A549 (cell line): ENCODE results near the gene CITED4. TPM values are rescaled to one million over a fixed set of nuclear protein-coding genes. Genes with fewer than 3 reads are reported as not detected.
"Not testable (repeated sequence)": the region's sequence is repeated elsewhere in the genome, so short reads cannot be mapped to it uniquely, and the experiment has no call there.

ENCODE experiments used
- ATAC-seq, 2 experiments: fragments of 200-7000 bp in 1 of 2; fragments of >200 bp in 1 of 2; cut with Nextera tagmentation in 1 of 2; cut with Tn5 transposase in 1 of 2; 3 replicates each; pipeline versions ENCODE4 v1.8.0 to v1.9.1; 2018 to 2020; ENCODE audit warnings: mild to moderate bottlenecking in 1 of 2, moderate library complexity in 1 of 2
- CTCF ChIA-PET: fragments of 300-600 bp; sonication (Branson Sonifier 250); formaldehyde crosslinking; extraction: SDS; loops from one replicate; lab custom pipeline; 2021; ENCODE audit warnings: antibody characterized with exemption, inconsistent platforms; lab: Yijun Ruan, JAX
- POLR2A ChIA-PET: fragments of 350-600 bp; formaldehyde crosslinking; extraction: SDS; loops from one replicate; lab custom pipeline; 2021; ENCODE audit warnings: antibody characterized with exemption, inconsistent platforms; lab: Yijun Ruan, JAX
- DNase-seq, 2 experiments: peaks; one replicate each; pipeline versions ENCODE4 v3.0.0 to v3.0.0-alpha.2; 2011 to 2016; ENCODE audit warnings: low read depth in 1 of 2, low spot score in 1 of 2
- FAIRE-seq: peaks from 2 replicates; lab custom pipeline; 2011; peaks lifted over from hg19 to GRCh38; lab: Jason Lieb, UNC
- H3K27ac ChIP-seq, 2 experiments: fragments of >200 bp; sonication (Bioruptor Twin); formaldehyde crosslinking; 3 replicates each; pipeline ENCODE4 v1.5.1; 2016 to 2017
- H3K4me1 ChIP-seq: fragments of >200 bp; sonication (Bioruptor Twin); formaldehyde crosslinking; 3 replicates; pipeline ENCODE4 v1.6.1; 2016
- H3K4me2 ChIP-seq: fragments of >200 bp; sonication (Bioruptor Twin); formaldehyde crosslinking; 3 replicates; pipeline ENCODE4 v1.6.1; 2016
- H3K4me3 ChIP-seq: fragments of >200 bp; sonication (Bioruptor Twin); formaldehyde crosslinking; 3 replicates; pipeline ENCODE4 v1.5.1; 2016
- H3K9me3 ChIP-seq: fragments of >200 bp; sonication (Bioruptor Twin); formaldehyde crosslinking; 3 replicates; pipeline ENCODE4 v1.6.1; 2016
- BCL3 ChIP-seq: fragments of >200 bp; sonication (Bioruptor Twin); formaldehyde crosslinking; IDR thresholded peaks from 3 replicates; pipeline ENCODE4 v1.6.1; 2016
- CBX2 ChIP-seq: fragments of 200-600 bp; sonication (generic); IDR thresholded peaks from 2 replicates; pipeline ENCODE4 v1.6.1; 2016; ENCODE audit warnings: low read depth, mild to moderate bottlenecking, borderline replicate concordance
- CEBPB ChIP-seq, 2 experiments: fragments of >200 bp in 1 of 2; sonication (Bioruptor Twin) in 1 of 2; formaldehyde crosslinking in 1 of 2; IDR thresholded peaks; 2 replicates each; pipeline ENCODE4 v1.6.1; 2012 to 2016
- EHF ChIP-seq: fragments of 250-450 bp; sonication (Bioruptor Pico); IDR thresholded peaks from 2 replicates; pipeline ENCODE4 v1.5.0; 2020; ENCODE audit warnings: mild to moderate bottlenecking
- ELK1 ChIP-seq: fragments of 150-350 bp; IDR thresholded peaks from 2 replicates; pipeline ENCODE4 v1.6.1; 2014; ENCODE audit warnings: low read depth, mild to moderate bottlenecking, low read length
- FOSB ChIP-seq: fragments of 250-450 bp; sonication (Bioruptor Pico); IDR thresholded peaks from 2 replicates; pipeline ENCODE4 v1.5.0; 2020; ENCODE audit warnings: mild to moderate bottlenecking, moderate library complexity
- HDAC2 ChIP-seq: fragments of 200-600 bp; sonication (generic); IDR thresholded peaks from 2 replicates; pipeline ENCODE4 v1.6.1; 2016
- HOXA7 ChIP-seq: fragments of 250-450 bp; sonication (Bioruptor Pico); IDR thresholded peaks from 2 replicates; pipeline ENCODE4 v1.5.0; 2020; ENCODE audit warnings: mild to moderate bottlenecking, moderate library complexity
- HOXB5 ChIP-seq: fragments of 250-450 bp; sonication (Bioruptor Pico); IDR thresholded peaks from 2 replicates; pipeline ENCODE4 v1.5.0; 2020; ENCODE audit warnings: mild to moderate bottlenecking, moderate library complexity
- JUNB ChIP-seq: fragments of >200 bp; sonication (Bioruptor Twin); formaldehyde crosslinking; IDR thresholded peaks from 2 replicates; pipeline ENCODE4 v1.6.1; 2016
- MAZ ChIP-seq: fragments of 150-350 bp; IDR thresholded peaks from 2 replicates; pipeline ENCODE4 v1.6.1; 2014; ENCODE audit warnings: antibody characterized with exemption, low read depth, low read length, borderline replicate concordance
- NFE2L2 ChIP-seq: fragments of 150-350 bp; conservative IDR thresholded peaks from 2 replicates; pipeline ENCODE4 v1.6.1; 2014; ENCODE audit warnings: low read length
- PBX3 ChIP-seq: IDR thresholded peaks from 2 replicates; pipeline ENCODE4 v1.6.1; 2012
- RFX5 ChIP-seq: fragments of 450-650 bp; IDR thresholded peaks from 2 replicates; pipeline ENCODE4 v1.7.1; 2014; ENCODE audit warnings: antibody characterized with exemption, mild to moderate bottlenecking, moderate library complexity
- TP53 ChIP-seq: fragments of 250-450 bp; sonication (Bioruptor Pico); IDR thresholded peaks from 2 replicates; pipeline ENCODE4 v1.5.0; 2021; ENCODE audit warnings: mild to moderate bottlenecking, moderate library complexity
- ZNF302 ChIP-seq: fragments of 250-450 bp; sonication (Bioruptor Pico); IDR thresholded peaks from 2 replicates; pipeline ENCODE4 v1.9.0; 2021; ENCODE audit warnings: inconsistent platforms, mild to moderate bottlenecking, moderate library complexity
- WGBS: methylation state at CpG from one replicate; pipeline ENCODE4 v1.1.6; 2017; ENCODE audit errors: missing lambda C conversion rate; 5-methylcytosine and 5-hydroxymethylcytosine counted together
- polyA plus RNA-seq, 4 experiments: library from polyadenylated mRNA; depleted of rRNA in 3 of 4; stranded (reverse); fragments of >200 nt; fragmentation: RNase III in 1 of 4; extraction: RNeasy Plus Mini Kit Qiagen cat#74134 plus additional on column Dnase treatment in 1 of 4; gene quantifications; 2 replicates in 3 of 4; 3 replicates in 1 of 4; pipeline ENCODE4 v1.2.3, GENCODE V29; 2011 to 2017
- TF ChIP-seq, protein P1 (sequence below): IDR thresholded peaks from 2 replicates; pipeline ENCODE4 v1.6.1; 2012
- TF ChIP-seq, protein P2 (sequence below): fragments of 200-600 bp; sonication (generic); IDR thresholded peaks from 2 replicates; pipeline ENCODE4 v1.6.1; 2016; ENCODE audit warnings: antibody characterized with exemption, mild to moderate bottlenecking, moderate library complexity
- TF ChIP-seq, protein P3 (sequence below): IDR thresholded peaks from 2 replicates; pipeline ENCODE4 v1.6.1; 2012; ENCODE audit warnings: low read depth, borderline replicate concordance
- TF ChIP-seq, protein P4 (sequence below): fragments of >200 bp; sonication (Bioruptor Twin); formaldehyde crosslinking; IDR thresholded peaks from 3 replicates; pipeline ENCODE4 v1.5.1; 2016

CITED4 gene
- polyA plus RNA-seq, 2 of the 4 experiments (the other 2 are of a cell fraction), result 7.1 to 32.2 TPM

DNA sequence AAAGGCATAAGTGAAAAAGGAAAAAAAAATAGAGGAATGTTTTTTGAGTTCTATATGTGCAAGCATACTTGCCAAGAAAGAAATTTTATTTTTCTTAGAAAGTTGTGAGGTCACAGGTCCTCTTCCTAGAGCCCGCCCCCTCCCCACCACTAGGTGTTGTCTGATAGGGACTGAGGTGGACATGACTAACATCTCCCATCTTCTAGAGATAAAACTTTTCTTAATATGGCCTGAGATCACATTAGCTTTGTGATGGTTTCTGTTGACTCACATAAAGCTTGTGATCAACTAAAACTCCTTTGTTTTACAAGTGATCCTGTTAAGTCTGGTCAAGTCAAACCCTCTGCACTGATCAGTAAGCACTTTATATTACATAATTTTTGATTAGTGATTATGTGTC lies 33.4 kb upstream of the CITED4 start:
- FAIRE-seq, result no peak
- ChIA-PET CTCF (no interaction called here), POLR2A (no interaction called here)
- H3K4me1 ChIP-seq, result peaks cover 29% of the 10 kb centered on the region
- DNase-seq, result no peak
- no peak overlapping the region for H3K4me3 ChIP-seq
- no peak for ATAC-seq
- peaks cover 21% of the 10 kb centered on the region for H3K9me3 ChIP-seq
- no peak overlapping the region for H3K27ac ChIP-seq
- H3K4me2 ChIP-seq, result no peak overlapping the region
- WGBS, result 93% methylated on average over 1 of the region's 1 CpG
- TF ChIP-seq HDAC2 (no peak), ELK1 (no peak), BCL3 (no peak), EHF (CRISPR knock-in tag) (no peak), RFX5 (no peak), PBX3 (no peak)
- TF ChIP-seq, protein P1, sequence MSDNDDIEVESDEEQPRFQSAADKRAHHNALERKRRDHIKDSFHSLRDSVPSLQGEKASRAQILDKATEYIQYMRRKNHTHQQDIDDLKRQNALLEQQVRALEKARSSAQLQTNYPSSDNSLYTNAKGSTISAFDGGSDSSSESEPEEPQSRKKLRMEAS, result no peak
- TF ChIP-seq, protein P2, sequence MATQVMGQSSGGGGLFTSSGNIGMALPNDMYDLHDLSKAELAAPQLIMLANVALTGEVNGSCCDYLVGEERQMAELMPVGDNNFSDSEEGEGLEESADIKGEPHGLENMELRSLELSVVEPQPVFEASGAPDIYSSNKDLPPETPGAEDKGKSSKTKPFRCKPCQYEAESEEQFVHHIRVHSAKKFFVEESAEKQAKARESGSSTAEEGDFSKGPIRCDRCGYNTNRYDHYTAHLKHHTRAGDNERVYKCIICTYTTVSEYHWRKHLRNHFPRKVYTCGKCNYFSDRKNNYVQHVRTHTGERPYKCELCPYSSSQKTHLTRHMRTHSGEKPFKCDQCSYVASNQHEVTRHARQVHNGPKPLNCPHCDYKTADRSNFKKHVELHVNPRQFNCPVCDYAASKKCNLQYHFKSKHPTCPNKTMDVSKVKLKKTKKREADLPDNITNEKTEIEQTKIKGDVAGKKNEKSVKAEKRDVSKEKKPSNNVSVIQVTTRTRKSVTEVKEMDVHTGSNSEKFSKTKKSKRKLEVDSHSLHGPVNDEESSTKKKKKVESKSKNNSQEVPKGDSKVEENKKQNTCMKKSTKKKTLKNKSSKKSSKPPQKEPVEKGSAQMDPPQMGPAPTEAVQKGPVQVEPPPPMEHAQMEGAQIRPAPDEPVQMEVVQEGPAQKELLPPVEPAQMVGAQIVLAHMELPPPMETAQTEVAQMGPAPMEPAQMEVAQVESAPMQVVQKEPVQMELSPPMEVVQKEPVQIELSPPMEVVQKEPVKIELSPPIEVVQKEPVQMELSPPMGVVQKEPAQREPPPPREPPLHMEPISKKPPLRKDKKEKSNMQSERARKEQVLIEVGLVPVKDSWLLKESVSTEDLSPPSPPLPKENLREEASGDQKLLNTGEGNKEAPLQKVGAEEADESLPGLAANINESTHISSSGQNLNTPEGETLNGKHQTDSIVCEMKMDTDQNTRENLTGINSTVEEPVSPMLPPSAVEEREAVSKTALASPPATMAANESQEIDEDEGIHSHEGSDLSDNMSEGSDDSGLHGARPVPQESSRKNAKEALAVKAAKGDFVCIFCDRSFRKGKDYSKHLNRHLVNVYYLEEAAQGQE, result no peak

GRCh38 chr1:40894858-40895257 lies 32.7 kb upstream of the CITED4 start:
- FAIRE-seq, H3K27ac ChIP-seq, DNase-seq, CTCF ChIA-PET, H3K4me3 ChIP-seq, H3K4me2 ChIP-seq, POLR2A ChIA-PET, ATAC-seq: not testable (repeated sequence)
- WGBS, result 59% methylated on average over 2 of the region's 2 CpGs
- H3K9me3 ChIP-seq, result peaks cover 21% of the 10 kb centered on the region
- peaks cover 31% of the 10 kb centered on the region for H3K4me1 ChIP-seq

DNA sequence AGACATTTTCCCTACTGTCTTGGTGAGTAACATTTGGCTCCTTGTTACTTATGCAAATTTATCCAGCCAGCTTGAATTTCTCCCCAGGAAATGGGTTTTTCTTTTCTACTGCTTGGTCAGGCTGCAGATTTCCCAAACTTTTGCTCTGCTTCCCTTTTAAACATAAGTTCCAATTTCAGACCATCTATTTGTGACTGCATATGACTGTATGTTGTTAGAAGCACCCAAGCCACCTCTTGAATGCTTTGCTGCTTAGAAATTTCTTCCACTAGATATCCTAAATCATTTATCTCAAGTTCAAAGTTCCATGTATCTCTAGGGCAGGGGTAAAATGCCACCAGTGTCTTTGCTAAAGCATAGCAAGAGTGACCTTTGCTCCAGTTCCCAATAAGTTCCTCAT lies 32.3 kb upstream of the CITED4 start:
- DNase-seq (no peak), ATAC-seq (no peak), FAIRE-seq (no peak)
- Histone ChIP-seq H3K4me1 (peaks cover 30% of the 10 kb centered on the region), H3K4me3 (no peak overlapping the region), H3K27ac (no peak overlapping the region), H3K4me2 (no peak overlapping the region), H3K9me3 (peaks cover 21% of the 10 kb centered on the region)
- POLR2A ChIA-PET, result no interaction called here
- TF ChIP-seq, protein P3, sequence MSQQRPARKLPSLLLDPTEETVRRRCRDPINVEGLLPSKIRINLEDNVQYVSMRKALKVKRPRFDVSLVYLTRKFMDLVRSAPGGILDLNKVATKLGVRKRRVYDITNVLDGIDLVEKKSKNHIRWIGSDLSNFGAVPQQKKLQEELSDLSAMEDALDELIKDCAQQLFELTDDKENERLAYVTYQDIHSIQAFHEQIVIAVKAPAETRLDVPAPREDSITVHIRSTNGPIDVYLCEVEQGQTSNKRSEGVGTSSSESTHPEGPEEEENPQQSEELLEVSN, result no peak
- TF ChIP-seq CBX2 (no peak), CEBPB (IDR thresholded peaks at IDR 0.05) (no peak), MAZ (no peak), JUNB (no peak), EHF (CRISPR knock-in tag) (no peak), HOXA7 (no peak), NFE2L2 (no peak), TP53 (CRISPR knock-in tag) (no peak), ZNF302 (CRISPR knock-in tag) (no peak), HOXB5 (CRISPR knock-in tag) (no peak), FOSB (CRISPR knock-in tag) (no peak), ELK1 (no peak)
- TF ChIP-seq, protein P1, result no peak
- TF ChIP-seq, protein P4, sequence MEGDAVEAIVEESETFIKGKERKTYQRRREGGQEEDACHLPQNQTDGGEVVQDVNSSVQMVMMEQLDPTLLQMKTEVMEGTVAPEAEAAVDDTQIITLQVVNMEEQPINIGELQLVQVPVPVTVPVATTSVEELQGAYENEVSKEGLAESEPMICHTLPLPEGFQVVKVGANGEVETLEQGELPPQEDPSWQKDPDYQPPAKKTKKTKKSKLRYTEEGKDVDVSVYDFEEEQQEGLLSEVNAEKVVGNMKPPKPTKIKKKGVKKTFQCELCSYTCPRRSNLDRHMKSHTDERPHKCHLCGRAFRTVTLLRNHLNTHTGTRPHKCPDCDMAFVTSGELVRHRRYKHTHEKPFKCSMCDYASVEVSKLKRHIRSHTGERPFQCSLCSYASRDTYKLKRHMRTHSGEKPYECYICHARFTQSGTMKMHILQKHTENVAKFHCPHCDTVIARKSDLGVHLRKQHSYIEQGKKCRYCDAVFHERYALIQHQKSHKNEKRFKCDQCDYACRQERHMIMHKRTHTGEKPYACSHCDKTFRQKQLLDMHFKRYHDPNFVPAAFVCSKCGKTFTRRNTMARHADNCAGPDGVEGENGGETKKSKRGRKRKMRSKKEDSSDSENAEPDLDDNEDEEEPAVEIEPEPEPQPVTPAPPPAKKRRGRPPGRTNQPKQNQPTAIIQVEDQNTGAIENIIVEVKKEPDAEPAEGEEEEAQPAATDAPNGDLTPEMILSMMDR, result no peak
- CTCF ChIA-PET, result no interaction called here
